Measurements from ENCODE around the gene HDAC4. TPM values are rescaled to one million over a fixed set of nuclear protein-coding genes. Genes with fewer than 3 reads are reported as not detected.

Gene HDAC4
- total RNA-seq, 4 donors from 2014 or later = 51.4 to 107 (median 70.8) TPM

DNA sequence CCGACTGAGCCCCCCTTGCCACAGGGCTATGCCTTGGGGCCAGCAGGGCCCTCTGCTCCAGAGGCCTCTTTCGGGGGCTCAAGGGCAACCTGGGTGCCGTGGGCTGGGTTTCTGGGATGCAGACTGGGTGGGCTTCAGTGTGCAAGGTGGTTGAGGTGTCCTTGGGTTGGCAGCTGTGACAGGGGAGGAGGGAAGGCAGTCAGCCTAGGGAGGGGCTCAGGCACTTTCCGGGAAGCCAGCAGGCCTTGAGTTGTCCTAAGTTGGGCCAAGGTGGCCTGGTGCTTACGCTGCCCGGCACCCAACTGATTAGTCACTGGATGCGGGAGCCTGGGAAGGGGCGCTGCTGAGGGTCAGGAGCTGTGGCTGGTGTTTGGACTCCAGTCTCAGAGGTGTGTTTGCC, 353.4 kb downstream of the HDAC4 start:
- 92% methylated on average over 8 of the region's 8 CpGs for WGBS
- TF ChIP-seq POLR2A (IDR thresholded peaks at IDR 0.05) = no peak
- no peak for TF ChIP-seq EP300 (IDR thresholded peaks at IDR 0.05)
- TF ChIP-seq, protein P1, sequence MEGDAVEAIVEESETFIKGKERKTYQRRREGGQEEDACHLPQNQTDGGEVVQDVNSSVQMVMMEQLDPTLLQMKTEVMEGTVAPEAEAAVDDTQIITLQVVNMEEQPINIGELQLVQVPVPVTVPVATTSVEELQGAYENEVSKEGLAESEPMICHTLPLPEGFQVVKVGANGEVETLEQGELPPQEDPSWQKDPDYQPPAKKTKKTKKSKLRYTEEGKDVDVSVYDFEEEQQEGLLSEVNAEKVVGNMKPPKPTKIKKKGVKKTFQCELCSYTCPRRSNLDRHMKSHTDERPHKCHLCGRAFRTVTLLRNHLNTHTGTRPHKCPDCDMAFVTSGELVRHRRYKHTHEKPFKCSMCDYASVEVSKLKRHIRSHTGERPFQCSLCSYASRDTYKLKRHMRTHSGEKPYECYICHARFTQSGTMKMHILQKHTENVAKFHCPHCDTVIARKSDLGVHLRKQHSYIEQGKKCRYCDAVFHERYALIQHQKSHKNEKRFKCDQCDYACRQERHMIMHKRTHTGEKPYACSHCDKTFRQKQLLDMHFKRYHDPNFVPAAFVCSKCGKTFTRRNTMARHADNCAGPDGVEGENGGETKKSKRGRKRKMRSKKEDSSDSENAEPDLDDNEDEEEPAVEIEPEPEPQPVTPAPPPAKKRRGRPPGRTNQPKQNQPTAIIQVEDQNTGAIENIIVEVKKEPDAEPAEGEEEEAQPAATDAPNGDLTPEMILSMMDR (IDR thresholded peaks at IDR 0.05) = no peak
- TF ChIP-seq POLR2AphosphoS5 (IDR thresholded peaks at IDR 0.05) = no peak

DNA sequence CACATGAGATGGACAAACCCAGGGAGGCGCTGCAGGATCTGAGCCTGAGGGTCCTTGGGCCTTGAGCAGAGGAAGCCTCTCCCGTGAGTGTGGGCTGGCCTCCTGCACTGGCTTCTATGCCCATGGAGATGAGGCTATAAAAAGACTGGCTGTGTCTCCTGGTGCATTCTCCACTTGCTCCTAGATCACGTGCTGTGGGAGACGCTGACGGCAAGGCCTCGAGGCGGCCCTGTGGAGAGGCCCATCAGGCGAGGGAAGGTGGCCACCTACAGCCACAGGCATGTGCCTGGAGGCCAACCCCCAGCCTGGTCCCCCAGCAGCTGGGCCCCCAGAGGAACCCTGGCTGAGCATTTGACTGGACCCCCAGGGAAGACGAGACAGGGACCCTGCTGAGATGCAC, 354.0 kb downstream of the HDAC4 start:
- H3K36me3 ChIP-seq = peaks cover 11% of the 10 kb centered on the region

More for the DNA sequence above, 353.4 kb downstream of the HDAC4 start:
- Histone ChIP-seq H3K9me3 (no peaks in the 10 kb centered on the region), H3K36me3 (peaks cover 17% of the 10 kb centered on the region), H3K27ac (no peak overlapping the region), H3K27me3 (no peaks in the 10 kb centered on the region), H3K4me3 (no peak overlapping the region), H3K4me1 (no peaks in the 10 kb centered on the region)
- DNase-seq (ENCODE audit: low spot score in 2 of 2) = no peak

DNA sequence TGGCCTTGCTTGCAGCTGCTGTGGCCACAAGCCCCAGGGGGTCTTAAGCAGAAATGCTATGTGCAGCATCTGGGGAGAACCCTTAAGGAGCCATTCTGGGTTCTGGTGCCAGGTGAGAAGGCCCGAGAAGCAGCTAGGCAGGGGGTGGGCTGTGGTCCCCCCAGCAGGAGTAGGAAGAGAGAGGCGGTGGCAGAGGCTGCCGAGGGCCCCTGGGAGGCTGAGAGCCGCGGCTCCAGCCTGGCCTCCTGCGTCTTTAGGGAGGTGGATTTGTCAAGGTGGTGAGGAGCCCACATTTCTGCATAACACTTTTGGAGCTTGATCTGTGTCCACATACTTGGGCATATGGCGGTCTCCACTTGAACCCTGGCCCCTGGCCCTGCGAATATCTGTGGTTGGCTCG, 356.5 kb downstream of the HDAC4 start:
- 98% methylated on average over 7 of the region's 9 CpGs for WGBS
- Histone ChIP-seq H3K4me3 (no peak overlapping the region), H3K27ac (no peak overlapping the region)

More for the DNA sequence above, 354.0 kb downstream of the HDAC4 start:
- Histone ChIP-seq H3K27me3 (no peaks in the 10 kb centered on the region), H3K4me3 (no peak overlapping the region), H3K9me3 (no peaks in the 10 kb centered on the region), H3K4me1 (no peaks in the 10 kb centered on the region), H3K27ac (no peak overlapping the region)
- WGBS = 88% methylated on average over 6 of the region's 9 CpGs
- TF ChIP-seq POLR2A (IDR thresholded peaks at IDR 0.05) (no peak), POLR2AphosphoS5 (IDR thresholded peaks at IDR 0.05) (no peak), EP300 (IDR thresholded peaks at IDR 0.05) (no peak)
- TF ChIP-seq, protein P1 (IDR thresholded peaks at IDR 0.05) = no peak
- DNase-seq (ENCODE audit: low spot score in 2 of 2) = no peak

DNA sequence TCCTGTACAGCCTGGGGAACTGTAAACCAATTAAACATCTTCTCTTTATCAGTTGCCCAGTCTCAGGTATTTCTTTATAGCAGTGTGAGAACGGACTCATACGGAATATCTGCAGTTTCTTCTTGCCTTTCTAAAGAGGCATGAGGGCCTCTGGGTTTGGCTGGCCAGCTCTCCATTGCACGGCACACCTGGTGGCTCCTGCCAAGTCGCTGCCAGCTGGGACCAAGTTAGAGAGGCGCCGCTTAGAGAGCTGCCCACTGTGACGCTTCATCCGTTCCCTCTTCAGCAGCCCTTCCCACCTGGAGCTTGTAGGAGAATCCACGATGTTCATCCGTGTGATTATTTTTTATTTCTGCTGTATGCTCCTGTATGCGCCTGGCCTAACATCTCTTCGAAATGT, 357.5 kb downstream of the HDAC4 start:
- Histone ChIP-seq H3K27me3 (no peaks in the 10 kb centered on the region), H3K9me3 (no peaks in the 10 kb centered on the region), H3K36me3 (no peaks in the 10 kb centered on the region), H3K4me3 (no peak overlapping the region), H3K4me1 (no peaks in the 10 kb centered on the region), H3K27ac (no peak overlapping the region)
- TF ChIP-seq EP300 (IDR thresholded peaks at IDR 0.05) (no peak), POLR2AphosphoS5 (IDR thresholded peaks at IDR 0.05) (no peak), POLR2A (IDR thresholded peaks at IDR 0.05) (no peak)
- TF ChIP-seq, protein P1 (IDR thresholded peaks at IDR 0.05) = no peak
- 96% methylated on average over 12 of the region's 12 CpGs for WGBS
- no peak for DNase-seq (ENCODE audit: low spot score in 2 of 2)

More for the DNA sequence above, 356.5 kb downstream of the HDAC4 start:
- Histone ChIP-seq H3K27me3 (no peaks in the 10 kb centered on the region), H3K4me1 (no peaks in the 10 kb centered on the region), H3K36me3 (no peaks in the 10 kb centered on the region), H3K9me3 (no peaks in the 10 kb centered on the region)
- peak in 1 of 2 donors; percentile 38 for DNase-seq (ENCODE audit: low spot score in 2 of 2)
- no peak for TF ChIP-seq EP300 (IDR thresholded peaks at IDR 0.05)
- no peak for TF ChIP-seq POLR2A (IDR thresholded peaks at IDR 0.05)
- no peak for TF ChIP-seq POLR2AphosphoS5 (IDR thresholded peaks at IDR 0.05)
- TF ChIP-seq, protein P1 (IDR thresholded peaks at IDR 0.05) = no peak

DNA sequence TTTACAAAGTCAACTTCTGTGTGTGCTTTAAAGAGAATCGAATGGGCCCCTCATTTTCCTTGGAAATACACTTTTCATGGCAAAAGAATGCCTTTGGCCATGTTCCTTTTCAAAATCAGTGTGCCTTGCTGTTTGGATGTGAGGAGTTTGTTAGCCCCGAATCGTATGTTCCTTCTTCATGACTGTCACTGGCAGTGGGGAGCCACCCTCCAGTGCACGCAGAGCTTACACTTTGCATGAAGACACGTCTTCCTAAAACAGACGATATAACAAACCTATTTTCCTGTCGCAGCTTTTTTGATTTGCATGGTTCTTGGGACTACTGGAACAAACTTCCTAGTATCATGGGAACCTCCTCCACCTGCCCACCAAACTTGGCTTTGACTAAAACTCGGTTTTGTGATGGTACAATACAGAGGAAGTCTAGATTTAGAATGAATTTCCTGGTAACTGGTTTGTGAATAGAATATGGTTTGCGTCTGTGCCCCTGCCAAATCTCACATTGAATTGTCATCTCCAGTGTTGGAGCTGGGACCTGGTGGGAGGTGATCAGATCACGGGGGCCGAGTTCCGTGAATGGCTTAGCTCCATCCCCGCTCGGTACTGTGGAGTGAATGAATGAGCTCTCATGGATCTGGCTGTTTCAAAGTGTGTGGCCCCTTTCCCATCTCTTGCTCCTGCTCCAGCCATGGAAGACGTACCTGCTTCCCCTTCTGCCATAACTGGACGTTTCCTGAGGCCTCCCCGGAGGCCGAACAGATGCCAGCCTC, 358.1 kb downstream of the HDAC4 start:
- peak in 1 of 2 donors; percentile 22 for DNase-seq (ENCODE audit: low spot score in 2 of 2)
- no peak overlapping the region for H3K4me3 ChIP-seq
- no peak for TF ChIP-seq EP300 (IDR thresholded peaks at IDR 0.05)
- TF ChIP-seq POLR2A (IDR thresholded peaks at IDR 0.05) = no peak
- no peak for TF ChIP-seq POLR2AphosphoS5 (IDR thresholded peaks at IDR 0.05)
- TF ChIP-seq, protein P1 (IDR thresholded peaks at IDR 0.05) = no peak
- H3K36me3 ChIP-seq = no peaks in the 10 kb centered on the region
- no peaks in the 10 kb centered on the region for H3K4me1 ChIP-seq
- no peak overlapping the region for H3K27ac ChIP-seq
- no peaks in the 10 kb centered on the region for H3K9me3 ChIP-seq
- 74% methylated on average over 18 of the region's 18 CpGs for WGBS
- H3K27me3 ChIP-seq = no peaks in the 10 kb centered on the region
